ENCODE data around the gene OSBPL2. TPM values are rescaled to one million over a fixed set of nuclear protein-coding genes. Genes with fewer than 3 reads are reported as not detected.

Gene OSBPL2
- total and polyA plus RNA-seq, 2 donors (not counting 3 experiments of a cell fraction or from before 2014, with no cell fraction given): 13.1 to 33.0 TPM

- H3K9ac ChIP-seq (replicated peaks; ENCODE audit: extremely low read depth, insufficient read depth, low read length): no peak overlapping the region
- H3K9me1 ChIP-seq (replicated peaks; ENCODE audit: control insufficient read depth, extremely low read depth, insufficient read depth, low read length): no peaks in the 10 kb centered on the region
- H3K9me3 ChIP-seq (replicated peaks; ENCODE audit: control insufficient read depth, insufficient read depth, low read length): no peaks in the 10 kb centered on the region
- no peak overlapping the region for H3K4me2 ChIP-seq (ENCODE audit: insufficient read depth, low read length)
- H4K20me1 ChIP-seq (replicated peaks; ENCODE audit: control insufficient read depth, extremely low read depth, insufficient read depth, low read length): no peaks in the 10 kb centered on the region
- no TSS peak for BruUV-seq (replicated peaks)
- intact Hi-C loops (cut with micrococcal nuclease): loop anchor here (10.0 kb wide), 1 partner anchor 494 kb away; the partner anchor contains the start of gene MRGBP
- no peaks in the 10 kb centered on the region for H3K27me3 ChIP-seq (ENCODE audit: control insufficient read depth in 2 of 2, insufficient read depth in 2 of 2, low read length in 2 of 2)
- no peak overlapping the region for H3K4me3 ChIP-seq (replicated peaks in 1 of 3; ENCODE audit: insufficient read depth in 1 of 3, low read depth in 1 of 3, low read length in 3 of 3)
- H3K27ac ChIP-seq (ENCODE audit: insufficient read depth, low read depth, low read length): no peak overlapping the region
- no peak overlapping the region for H2AFZ ChIP-seq (ENCODE audit: low read depth, low read length)
- TF ChIP-seq EZH2 (IDR thresholded peaks at IDR 0.05; ENCODE audit: borderline replicate concordance, low read depth, low read length, severe bottlenecking): no peak
- TF ChIP-seq POLR2A (IDR thresholded peaks at IDR 0.05; ENCODE audit: low read depth, low read length): no peak
- no peak for TF ChIP-seq CTCF (IDR thresholded peaks at IDR 0.05; ENCODE audit: extremely low read depth in 1 of 2, insufficient read depth in 1 of 2, low read depth in 1 of 2, low read length in 2 of 2)
- no peak for TF ChIP-seq MYC (IDR thresholded peaks at IDR 0.05; ENCODE audit: low read depth, low read length)
- no peak for TF ChIP-seq FOS (IDR thresholded peaks at IDR 0.05; ENCODE audit: borderline replicate concordance, insufficient read depth, low read length)
- no peak for TF ChIP-seq GATA2 (IDR thresholded peaks at IDR 0.05; ENCODE audit: insufficient read depth, insufficient read length, low read depth, low read length)
- no peak for TF ChIP-seq JUN (IDR thresholded peaks at IDR 0.05; ENCODE audit: borderline replicate concordance, insufficient read depth, insufficient read length, low read depth)
- FAIRE-seq (no peak), DNase-seq (ENCODE audit: low read depth, low spot score) (no peak)
- POLR2A ChIA-PET: interaction anchor here (0.5 to 1.2 kb wide), 3 partner anchors 9 to 85 kb away, joined by 3 read pairs; no protein-coding TSS in a partner anchor
- peaks cover 31% of the 10 kb centered on the region for H3K79me2 ChIP-seq (ENCODE audit: control insufficient read depth, insufficient read depth, low read length)
- CTCF ChIA-PET: interaction anchor here (0.7 to 3.4 kb wide), 6 partner anchors 64 to 290 kb away, joined by 4 to 46 read pairs (median 5); no protein-coding TSS in a partner anchor
- H3K4me1 ChIP-seq (ENCODE audit: control insufficient read depth, extremely low read depth, insufficient read depth, low read length): peaks cover 21% of the 10 kb centered on the region
- dilution Hi-C loops (cut with MboI; ENCODE audit: extremely low pct_ligation_motif_present, low sequenced_read_pairs): no loop called here
- peaks cover 3 to 11% of the 10 kb centered on the region in 2 experiments for H3K36me3 ChIP-seq (ENCODE audit: control insufficient read depth in 2 of 2, extremely low read depth in 1 of 2, insufficient read depth in 2 of 2, low read length in 2 of 2)
These were observed 62.9 kb downstream of the OSBPL2 start for GRCh38 chr20:62301111-62301668.

Data from endothelial cell of umbilical vein (primary cell).